Fibroblast of villous mesenchyme (primary cell): Measurements from ENCODE around the gene LANCL1. TPM values are rescaled to one million over a fixed set of nuclear protein-coding genes. Genes with fewer than 3 reads are reported as not detected.

Experiments used
- DNase-seq: peaks from one replicate; pipeline ENCODE4 v3.0.0-alpha.2; 2010; ENCODE audit warnings: low read depth
- H3K4me3 ChIP-seq: 2 replicates; pipeline ENCODE4 v1.5.1; 2011; ENCODE audit warnings: low read depth, mild to moderate bottlenecking, low read length
- CTCF ChIP-seq: IDR thresholded peaks from 2 replicates; pipeline ENCODE4 v1.5.1; 2012; ENCODE audit warnings: low read depth, mild to moderate bottlenecking, low read length; ENCODE audit not compliant: insufficient read depth
- total RNA-seq: library from RNA; depleted of rRNA; stranded (reverse); fragments of >200 nt; gene quantifications from 2 replicates; pipeline ENCODE4 v1.2.3, GENCODE V29; 2012

Gene LANCL1
- total RNA-seq, 1 donor = 42.3 TPM

- DNase-seq = no peak
- no peak overlapping the region for H3K4me3 ChIP-seq
- no peak for TF ChIP-seq CTCF
These were observed 39.4 kb upstream of the LANCL1 start for GRCh38 chr2:210515911-210516310.

GRCh38 chr2:210503725-210504191, 27.2 kb upstream of the LANCL1 start:
- no peak for DNase-seq
- H3K4me3 ChIP-seq = no peak overlapping the region

GRCh38 chr2:210503001-210503623, 26.6 kb upstream of the LANCL1 start:
- peak; percentile 52 for DNase-seq

More at GRCh38 chr2:210503725-210504191, 27.2 kb upstream of the LANCL1 start:
- TF ChIP-seq CTCF = no peak

GRCh38 chr2:210496512-210496911, 20.0 kb upstream of the LANCL1 start:
- no peak for DNase-seq
- no peak overlapping the region for H3K4me3 ChIP-seq

More at GRCh38 chr2:210503001-210503623, 26.6 kb upstream of the LANCL1 start:
- no peak overlapping the region for H3K4me3 ChIP-seq
- peak; percentile 94 for TF ChIP-seq CTCF

GRCh38 chr2:210493528-210493927, 17.0 kb upstream of the LANCL1 start:
- DNase-seq = no peak
- TF ChIP-seq CTCF = no peak
- no peak overlapping the region for H3K4me3 ChIP-seq

More at GRCh38 chr2:210496512-210496911, 20.0 kb upstream of the LANCL1 start:
- TF ChIP-seq CTCF = no peak

- DNase-seq = no peak
- no peak overlapping the region for H3K4me3 ChIP-seq
- TF ChIP-seq CTCF = no peak
These were observed 5.1 kb upstream of the LANCL1 start for GRCh38 chr2:210481601-210482175.
